ENCODE data around the gene LNX2.

- TF ChIP-seq POLR2AphosphoS5 (IDR thresholded peaks at IDR 0.05; ENCODE audit: low read depth, low read length) (no peak), TAF1 (IDR thresholded peaks at IDR 0.05; ENCODE audit: borderline replicate concordance, insufficient read depth, low read length) (no peak), SIN3A (IDR thresholded peaks at IDR 0.05; ENCODE audit: borderline replicate concordance, insufficient read depth, low read length) (no peak), FOXP2 (optimal IDR thresholded peaks at IDR 0.05; ENCODE audit: borderline replicate concordance, extremely low read depth, extremely low read length, insufficient read depth) (no peak)
- TF ChIP-seq, protein P1, sequence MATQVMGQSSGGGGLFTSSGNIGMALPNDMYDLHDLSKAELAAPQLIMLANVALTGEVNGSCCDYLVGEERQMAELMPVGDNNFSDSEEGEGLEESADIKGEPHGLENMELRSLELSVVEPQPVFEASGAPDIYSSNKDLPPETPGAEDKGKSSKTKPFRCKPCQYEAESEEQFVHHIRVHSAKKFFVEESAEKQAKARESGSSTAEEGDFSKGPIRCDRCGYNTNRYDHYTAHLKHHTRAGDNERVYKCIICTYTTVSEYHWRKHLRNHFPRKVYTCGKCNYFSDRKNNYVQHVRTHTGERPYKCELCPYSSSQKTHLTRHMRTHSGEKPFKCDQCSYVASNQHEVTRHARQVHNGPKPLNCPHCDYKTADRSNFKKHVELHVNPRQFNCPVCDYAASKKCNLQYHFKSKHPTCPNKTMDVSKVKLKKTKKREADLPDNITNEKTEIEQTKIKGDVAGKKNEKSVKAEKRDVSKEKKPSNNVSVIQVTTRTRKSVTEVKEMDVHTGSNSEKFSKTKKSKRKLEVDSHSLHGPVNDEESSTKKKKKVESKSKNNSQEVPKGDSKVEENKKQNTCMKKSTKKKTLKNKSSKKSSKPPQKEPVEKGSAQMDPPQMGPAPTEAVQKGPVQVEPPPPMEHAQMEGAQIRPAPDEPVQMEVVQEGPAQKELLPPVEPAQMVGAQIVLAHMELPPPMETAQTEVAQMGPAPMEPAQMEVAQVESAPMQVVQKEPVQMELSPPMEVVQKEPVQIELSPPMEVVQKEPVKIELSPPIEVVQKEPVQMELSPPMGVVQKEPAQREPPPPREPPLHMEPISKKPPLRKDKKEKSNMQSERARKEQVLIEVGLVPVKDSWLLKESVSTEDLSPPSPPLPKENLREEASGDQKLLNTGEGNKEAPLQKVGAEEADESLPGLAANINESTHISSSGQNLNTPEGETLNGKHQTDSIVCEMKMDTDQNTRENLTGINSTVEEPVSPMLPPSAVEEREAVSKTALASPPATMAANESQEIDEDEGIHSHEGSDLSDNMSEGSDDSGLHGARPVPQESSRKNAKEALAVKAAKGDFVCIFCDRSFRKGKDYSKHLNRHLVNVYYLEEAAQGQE (IDR thresholded peaks at IDR 0.05; ENCODE audit: insufficient read depth in 1 of 2, low read depth in 2 of 2, low read length in 2 of 2): no peak
These were observed 104.2 kb downstream of the LNX2 start for GRCh38 chr13:27516103-27516502.
